Activated CD4-positive, alpha-beta T cell treated with anti-CD3 and anti-CD28 coated beads, Interleukin-10, Interleukin-2, amounts not matched to agents 100 ng/mL and 50 ng/mL, durations not matched to agents 16 hours and 8 hours (primary cell): ENCODE data around the gene CNOT1.
A peak's percentile ranks its signal among the peaks of the same experiment; 100 is the strongest.

Experiments
- DNase-seq: peaks from one replicate; pipeline ENCODE4 v3.0.0-alpha.2; 2020

Gene CNOT1

DNA sequence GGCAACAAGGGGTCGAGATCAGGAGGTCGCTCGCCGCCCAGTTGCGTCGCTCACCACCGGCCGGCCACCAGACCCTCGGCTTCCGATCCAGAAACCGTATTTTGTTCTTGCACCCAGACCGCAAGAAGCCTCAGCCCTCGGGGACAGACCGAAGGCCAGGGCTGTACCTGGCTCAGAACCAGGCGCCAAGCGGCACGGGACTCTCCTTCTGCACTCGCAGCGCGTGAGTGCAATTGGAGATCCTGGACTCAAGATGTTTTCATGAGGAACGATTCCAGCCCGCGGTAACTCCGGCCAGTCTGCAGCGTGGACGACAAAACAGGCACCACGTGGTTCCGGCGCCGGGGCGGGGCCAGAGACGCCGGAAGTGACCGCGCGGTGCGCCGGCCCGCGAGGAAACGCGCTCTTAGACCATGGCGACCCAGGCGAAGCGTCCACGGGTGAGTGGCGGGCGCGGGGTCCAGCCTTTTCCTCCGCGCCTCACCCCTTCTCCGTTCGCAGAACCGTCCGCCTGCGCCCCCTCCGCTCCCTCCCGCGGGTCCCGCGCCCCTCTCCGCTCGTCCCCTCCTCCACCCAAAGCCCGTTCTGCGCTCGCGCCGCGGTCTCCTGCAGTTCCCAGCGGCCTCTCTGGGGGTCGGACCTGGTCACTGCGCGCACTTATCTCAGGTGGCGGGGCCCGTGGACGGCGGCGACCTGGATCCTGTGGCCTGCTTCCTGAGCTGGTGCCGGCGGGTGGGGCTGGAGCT, 114.3 kb downstream of the CNOT1 start, which contains the start of gene SETD6:
Gene SETD6, plus strand, starts transcription at position 393 of the 746 bp plus-strand sequence. Its CDS starts 21 bp downstream, at position 414.
- DNase-seq = peak; percentile 86

DNA sequence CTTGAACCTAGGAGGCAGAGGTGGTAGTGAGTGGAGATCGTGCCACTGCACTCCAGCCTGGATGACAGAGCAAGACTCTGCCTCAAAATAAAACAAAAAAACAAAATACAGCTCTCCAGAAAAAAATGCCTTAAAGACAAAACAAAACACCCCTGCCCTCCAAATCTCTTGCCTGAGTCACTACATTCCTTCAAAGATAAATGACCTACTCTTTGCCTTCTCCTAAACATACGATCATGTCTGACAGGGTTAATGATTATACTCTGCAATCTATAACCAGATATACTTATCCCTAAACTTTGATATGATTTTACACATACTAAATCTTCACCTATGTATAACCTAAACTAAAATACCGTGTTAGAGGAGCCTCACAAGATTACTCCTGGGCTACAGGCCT, 115.8 kb downstream of the CNOT1 start:
- DNase-seq = no peak

DNA sequence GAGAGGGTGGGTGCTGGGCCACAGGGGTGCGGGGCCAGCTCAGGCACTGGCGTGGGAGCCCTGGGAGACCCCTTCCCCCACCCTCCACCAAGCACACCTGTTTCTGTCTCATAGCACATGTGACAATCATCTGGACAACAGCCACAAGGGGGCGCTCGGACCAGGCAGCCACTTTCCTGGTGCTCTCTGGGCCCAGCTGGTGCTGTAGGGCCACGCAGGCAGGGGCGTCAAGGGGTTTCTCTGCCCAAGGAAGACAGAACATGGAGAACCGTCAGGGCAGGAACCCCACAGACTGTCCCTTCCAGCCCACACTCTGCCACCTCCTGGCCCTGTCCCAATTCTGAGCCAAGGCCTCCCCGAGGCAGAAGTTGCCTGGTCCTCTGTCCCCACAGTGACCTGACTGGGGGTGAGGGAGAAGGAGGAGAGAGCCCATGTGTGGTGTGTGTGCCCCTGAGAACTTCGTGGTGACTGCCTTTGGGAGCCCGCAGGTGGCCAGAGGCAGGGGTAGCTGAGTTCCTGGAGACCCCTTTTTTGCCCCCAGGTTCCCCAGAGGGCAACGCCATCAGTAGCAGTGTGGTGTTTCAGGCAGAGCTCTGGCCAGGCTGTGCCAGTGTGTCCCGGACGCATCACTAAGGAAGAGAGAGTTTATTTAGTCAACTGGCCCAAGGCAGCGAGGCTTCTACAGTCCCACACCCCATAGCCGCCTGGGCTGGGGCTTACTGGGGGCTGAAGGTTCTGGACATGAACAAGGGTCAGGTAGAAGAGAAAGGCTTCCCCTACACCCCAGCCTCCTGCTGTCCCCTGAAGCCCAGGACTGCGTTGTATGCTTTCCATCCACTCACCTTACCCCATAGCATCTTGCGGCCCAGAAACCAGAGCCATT, 117.5 kb downstream of the CNOT1 start:
- peak; percentile 86 for DNase-seq

DNA sequence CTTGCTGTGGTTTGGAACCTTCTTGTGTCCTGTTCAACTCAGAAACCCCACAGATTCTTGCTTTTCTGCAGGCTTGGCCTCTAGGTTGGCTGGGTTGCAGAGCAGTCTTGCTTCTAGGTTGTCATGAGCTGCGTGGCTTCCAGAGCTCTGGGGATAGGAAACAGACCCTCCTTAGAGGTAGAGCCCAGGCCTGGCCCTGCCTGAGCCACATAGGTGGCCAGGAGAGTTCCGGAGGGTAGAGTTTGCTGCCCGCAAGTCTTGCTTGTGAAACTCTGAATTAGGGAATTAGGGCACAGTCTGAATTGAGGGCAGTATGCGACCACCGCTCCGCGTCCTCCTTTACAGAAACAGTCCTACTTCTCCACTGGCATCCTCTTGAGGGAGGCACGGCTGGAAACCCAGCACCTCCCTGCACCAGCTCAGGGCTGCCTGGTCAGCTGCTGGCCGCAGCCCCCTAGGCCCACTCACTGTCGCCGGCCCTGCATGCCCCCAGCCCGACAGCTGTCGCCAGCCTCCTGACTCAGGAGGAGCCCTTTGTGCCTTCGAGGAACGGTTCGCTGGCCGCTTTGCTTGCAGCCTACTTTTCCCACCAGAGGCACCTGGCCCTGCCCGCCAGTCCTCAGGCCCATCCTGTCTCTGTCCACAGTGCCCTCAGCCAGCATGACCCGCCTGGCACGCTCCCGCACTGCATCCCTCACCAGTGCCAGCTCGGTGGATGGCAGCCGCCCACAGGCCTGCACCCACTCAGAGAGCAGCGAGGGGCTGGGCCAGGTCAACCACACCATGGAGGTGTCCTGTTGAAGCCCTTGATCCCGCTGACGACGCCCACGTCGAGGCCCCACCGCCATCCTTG, 118.6 kb downstream of the CNOT1 start:
- no peak for DNase-seq

DNA sequence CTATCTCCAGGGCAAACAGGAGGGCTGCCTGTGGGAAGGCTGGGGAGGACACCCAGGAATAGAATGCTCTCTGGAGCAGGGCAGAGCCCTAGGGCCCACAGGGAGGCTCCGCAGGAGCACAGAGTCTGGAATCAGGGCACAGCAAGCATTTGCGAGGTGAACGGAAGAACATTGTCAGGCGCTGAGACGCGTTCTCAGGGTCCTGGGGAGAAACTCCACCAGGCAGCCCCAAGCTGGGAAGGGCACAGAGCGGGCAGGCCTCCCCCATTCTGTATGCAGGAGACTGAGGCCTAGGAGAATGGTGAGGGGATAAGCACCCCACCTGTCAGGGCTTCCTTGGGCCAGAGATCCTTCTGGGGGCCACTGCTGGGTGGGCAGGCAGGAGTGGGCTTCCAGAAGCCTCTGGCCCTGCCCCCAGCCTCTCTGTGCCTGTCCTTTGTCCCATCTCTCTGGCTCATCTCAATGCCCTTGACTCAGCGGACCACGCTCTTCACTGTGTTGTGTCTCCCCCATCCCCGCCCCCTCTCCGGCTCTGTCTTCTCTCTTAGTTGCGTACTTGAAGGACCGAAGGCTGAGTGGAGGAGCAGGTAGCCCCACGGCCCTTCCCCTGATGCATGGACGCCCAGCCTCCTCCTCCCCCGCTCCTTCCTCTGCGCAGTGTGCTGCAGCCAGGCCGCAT, 119.4 kb downstream of the CNOT1 start:
- no peak for DNase-seq

DNA sequence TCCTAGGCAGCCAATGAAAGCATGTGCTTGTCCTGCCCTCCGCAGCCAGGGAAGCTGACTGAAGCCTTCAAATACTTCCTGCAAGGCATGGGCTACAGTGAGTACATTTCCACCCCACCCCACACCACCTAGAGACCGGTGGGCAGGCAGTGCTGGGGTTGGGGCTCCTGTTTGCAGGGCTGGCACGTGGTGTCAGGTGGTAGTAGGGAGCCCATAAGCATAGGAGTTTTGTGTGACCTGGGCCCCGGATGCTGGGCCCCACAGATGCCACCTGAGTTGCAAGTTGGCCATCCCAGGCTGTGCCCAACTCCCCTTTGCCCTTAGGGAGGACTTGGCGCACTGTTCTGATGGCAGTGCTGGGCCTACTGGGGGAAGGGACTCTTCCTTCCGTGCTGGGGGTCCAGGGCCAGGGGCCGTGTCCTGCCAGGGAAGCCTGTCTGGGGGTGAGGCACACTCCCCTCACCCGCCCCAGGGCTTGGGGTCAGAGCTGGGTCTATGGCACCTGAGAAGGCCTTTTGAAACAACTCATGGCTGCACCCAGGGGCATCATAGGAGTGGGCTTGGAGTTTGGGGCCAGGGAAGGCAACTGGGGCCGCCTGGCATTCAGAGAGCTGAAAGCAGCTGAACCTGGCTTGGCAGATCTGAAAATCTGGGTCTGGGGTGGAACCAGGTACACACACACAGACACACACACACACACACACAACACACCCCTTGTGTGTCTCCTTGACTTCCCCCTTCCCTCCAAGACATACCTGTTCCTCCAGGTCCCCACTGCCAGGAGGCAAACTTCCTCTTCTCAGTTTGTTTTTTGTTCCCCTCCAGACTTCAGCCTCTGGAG, 120.2 kb downstream of the CNOT1 start:
- no peak for DNase-seq

DNA sequence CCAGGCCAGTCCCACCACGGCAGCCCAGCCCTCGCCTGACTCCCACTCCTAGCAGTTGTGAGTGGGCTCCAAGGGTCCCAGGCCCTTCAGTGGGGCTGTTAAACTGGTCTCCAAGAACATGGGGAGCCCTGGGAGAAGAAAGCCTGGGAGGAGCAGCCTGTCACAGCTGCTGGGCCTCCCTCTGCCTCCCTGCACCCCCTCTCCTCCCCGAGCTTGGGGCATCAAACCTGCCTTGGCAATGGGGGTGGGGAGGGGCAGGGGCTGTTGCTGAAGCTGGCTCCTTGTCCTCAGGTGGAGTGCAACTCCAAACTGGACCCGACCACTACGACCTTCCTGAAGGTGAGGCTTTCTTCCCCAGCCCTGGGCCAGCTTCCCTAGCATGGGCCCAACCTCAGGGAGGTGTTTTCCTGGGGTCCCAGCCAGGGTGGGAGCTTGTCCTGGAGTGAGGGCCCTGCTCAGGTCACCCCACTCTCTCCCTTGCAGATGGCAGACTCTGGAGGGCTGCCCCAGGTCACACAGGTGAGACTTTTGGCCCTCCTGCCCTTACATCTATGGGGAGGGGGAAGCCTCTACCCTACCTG, 120.9 kb downstream of the CNOT1 start:
- no peak for DNase-seq

DNA sequence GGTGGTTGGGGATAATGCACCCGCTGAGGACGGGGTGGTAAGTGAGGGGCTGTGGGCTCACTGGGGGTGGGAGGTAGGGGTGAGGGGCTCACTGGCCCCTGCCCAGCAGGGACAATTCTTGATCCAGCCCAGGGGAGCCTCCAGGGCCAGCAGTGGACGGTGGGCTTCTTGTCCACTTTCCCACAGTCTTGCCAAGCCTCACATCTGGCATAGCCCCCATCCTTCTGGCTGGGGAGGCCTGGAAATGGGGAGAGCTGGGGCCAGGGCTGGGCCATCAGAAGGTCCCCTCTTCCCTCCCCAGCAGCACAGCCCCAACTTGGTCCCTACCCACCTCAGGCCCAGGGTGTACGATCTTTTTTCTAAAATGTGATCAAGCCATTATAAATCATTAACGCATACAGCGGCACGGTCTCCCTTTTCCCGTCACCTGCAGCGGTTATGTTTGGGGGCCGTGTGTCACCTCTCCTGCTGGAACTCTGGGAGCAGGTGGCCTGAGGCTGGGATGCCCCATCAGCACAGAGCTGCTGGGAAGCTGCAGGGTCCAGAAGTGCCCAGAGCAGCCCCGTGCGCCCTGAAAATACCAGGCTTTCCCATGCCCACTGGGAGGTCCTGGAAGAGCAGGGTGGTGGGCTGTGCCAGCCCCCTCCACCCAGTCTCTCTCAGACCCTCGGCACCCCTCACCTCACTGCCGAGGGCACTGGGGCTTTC, 121.5 kb downstream of the CNOT1 start:
- DNase-seq = no peak

DNA sequence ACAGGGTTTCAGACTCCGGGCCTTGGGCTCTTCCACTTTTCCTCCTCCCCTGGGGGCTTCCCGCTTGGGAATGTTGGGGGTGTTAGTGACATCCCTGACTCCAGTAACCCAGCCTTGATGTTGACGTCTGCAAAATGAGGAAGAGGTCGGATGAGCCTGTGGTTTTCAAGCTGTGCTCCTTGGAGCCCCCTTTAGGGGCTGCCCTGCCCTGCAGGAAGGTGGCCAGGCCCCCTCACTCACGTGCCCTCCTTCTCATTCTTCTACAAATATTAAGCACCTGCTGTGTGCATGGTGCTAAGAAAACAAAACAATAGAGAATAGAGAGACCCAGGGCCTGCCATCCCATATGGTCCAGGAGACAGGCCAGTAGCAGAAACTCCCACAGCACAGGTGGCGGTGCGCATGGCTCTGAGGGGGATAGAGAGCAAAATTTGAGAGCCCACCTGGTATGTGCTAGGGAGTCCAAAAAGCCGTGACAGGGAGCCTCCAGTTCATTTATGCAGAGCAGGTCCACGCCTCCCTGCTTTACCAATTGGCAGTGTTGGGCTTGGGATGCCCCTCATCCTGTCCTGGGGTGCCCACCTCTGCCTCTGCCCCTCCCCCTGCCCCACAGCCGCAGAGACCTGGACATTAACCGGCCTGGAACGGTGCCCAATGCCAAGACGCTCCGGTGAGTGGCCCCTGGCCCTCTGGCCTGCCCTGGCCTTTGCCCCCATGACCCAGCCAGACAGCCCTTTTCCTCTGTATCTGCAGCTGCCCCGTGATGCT, 122.2 kb downstream of the CNOT1 start:
- DNase-seq = no peak

DNA sequence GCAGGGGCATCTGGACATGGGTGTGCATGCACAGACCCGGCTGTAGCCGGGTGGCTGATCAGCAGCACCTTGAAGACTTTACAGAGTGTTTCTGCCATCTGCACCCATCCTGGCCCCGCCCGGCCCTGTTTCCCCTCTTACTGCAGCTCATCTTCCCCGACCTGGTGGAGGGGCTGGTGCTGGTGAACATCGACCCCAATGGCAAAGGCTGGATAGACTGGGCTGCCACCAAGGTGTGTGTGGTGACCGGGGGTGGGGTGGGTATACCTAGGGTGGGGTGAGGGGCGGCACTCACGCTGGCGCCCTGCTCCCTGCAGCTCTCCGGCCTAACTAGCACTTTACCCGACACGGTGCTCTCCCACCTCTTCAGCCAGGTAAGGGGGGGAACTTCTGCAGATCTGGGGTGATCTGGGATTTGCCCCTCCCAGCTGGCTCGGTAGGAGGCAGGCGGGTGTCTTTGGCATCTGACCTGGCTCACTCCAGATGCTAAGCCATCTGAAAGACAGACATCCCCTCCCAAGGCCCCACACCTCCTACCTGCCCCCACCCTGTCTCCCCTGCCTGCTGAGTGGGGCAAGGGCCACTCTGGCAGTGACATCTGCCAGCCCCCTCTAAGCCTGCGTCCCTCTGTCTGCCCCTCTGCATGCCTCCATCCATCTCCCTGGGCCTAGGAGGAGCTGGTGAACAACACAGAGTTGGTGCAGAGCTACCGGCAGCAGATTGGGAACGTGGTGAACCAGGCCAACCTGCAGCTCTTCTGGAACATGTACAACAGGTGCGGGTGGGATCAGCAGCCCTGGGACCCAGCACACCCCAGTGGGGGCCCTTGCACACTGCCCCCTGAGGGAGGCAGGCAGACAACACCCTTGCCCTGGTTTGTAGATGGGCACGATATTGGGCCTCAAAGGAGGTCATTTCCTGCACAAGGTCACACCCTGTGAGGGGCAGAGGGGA, 123.1 kb downstream of the CNOT1 start:
- no peak for DNase-seq

DNA sequence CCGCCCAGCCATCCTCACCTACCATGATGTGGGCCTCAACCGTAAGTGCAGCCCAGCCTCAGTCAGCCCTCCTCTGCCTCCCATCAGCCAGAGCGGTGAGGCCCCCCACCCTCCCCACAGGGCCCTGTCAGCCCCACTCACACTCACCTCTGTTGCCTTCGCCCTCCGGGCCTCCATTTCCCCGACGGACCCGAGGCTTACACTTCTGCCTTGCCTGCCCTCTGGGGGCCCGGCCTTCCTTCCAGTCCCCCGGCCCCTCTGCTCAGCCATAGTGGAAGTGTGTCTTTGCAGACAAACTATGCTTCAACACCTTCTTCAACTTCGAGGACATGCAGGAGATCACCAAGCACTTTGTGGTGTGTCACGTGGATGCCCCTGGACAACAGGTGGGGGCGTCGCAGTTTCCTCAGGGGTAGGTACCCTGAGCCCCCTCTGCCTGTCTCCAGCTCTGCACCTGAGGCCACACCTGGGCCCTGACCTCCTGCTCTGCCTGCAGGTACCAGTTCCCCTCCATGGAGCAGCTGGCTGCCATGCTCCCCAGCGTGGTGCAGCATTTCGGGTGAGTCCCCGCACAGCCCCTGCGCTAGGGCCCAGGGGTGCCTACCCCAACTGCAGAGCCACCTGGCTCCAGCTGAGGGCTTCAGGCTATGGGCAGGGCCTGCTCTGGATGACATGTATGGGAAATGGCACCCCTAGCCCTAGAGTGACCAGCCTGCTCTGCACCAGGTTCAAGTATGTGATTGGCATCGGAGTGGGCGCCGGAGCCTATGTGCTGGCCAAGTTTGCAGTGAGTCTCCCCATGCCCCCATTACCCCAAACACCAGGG, 125.5 kb downstream of the CNOT1 start:
- DNase-seq = no peak

DNA sequence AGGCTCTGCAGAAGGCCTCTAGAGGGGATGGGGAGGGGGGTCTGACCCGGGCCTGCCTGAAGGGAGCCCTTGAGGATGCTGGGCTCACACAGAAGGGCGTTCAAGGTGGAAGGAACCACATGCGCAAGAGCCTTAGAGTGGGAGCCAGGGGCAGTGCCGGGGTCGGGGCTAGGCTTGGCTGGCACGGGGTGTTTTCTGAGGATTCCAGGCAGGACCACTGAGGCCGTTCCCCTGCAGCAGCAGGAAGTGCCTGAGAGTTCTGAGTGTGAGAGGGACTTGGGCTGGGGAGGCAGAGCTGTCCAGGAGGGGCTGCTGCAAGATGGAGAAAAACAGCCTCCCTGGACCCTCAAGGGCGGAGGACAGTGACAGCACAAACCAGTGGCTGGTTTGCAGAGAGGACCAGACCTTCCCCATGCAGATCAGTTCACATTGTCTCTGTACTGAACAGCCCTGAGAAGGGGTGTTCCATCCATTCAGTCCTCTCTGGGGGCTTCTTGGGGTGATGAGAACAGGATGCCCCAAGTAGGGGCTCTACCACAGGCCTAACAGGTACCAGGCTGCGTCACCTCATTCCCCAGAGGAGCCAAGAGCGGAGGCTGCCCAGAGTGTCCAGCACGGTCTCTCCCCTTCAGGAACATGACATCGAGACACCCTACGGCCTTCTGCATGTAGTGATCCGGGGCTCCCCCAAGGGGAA, 126.3 kb downstream of the CNOT1 start:
- no peak for DNase-seq

DNA sequence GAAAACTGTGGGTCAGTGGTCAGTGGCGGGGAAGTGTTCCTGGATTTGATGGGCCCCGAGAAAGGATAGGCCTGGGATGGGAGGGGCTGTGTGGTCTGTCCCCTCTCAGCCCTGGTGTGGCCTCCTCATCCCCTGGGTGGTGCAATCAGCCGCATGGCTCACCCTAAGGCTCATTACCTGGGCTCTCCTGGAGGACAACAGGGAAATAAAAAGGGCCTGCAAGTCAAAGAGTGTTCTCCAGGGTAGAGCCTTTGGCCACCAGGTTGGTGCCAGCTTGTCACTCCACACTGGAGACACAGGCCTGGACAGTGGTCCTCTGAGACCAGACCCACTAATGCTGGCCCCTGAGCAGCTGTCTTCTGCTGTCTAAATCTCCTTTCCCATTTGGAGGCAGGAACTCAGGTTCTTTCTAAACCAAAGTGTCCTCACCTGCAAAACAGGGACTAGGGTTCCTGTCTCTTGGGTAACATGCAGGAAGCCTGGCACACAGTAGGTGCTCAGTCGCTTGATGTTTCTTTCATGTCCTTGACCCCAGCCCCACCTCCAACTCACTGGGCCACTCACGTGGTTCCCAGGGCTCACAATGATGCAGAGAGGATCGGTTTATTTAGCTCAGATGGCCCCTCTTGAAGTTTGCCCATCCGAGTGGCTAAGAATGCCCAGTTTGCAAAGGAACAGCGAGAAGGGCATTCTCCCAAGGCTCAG, 127.3 kb downstream of the CNOT1 start:
- no peak for DNase-seq

DNA sequence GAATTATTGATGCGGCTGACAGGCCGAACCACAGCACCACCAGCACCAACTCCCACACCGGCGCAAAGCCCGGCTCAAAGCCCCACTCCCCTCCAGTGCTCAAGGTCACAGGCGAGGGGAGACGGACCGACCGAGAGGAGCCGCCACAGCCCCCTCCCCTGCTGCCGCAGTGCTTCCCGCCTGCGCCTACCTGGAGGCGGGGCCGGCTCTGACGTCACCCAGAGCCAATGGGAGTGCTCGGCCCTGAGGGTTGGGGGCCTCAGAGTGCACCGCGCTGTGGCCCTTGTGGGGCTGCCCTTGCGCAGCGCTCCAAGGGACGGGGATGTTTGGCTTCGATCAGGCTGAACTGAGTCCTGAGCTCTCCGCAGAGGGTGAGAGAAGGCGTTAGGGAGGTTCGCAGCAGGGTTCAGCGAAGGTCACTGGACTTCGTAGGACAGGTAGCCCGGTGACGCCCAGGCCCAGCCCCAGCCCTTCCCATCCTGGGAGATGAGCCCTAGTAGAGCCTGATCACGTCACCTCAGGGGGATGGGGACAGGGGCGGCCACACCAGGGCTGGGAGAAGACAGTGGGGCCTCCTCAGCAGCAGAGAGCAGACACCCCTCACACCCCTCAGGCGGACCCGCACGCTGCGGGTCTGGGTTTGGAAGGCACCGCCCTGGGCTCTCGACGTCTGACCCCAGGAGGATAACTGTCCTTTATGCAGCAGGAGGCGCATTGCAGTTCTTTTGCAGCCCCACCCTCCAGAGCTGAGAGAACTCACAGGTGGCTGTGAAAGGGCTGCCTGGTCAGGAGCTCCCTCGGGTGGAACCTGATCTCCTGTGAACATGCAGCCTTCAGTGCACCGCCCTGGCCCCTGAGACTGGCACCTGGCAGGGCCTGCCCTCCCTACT, 128.1 kb downstream of the CNOT1 start:
- DNase-seq = peak; percentile 26
